A549 (cell line): Measurements from ENCODE around the gene ADH5. TPM values are rescaled to one million over a fixed set of nuclear protein-coding genes. Genes with fewer than 3 reads are reported as not detected.

Experiments
- ATAC-seq, 2 experiments: fragments of 200-7000 bp in 1 of 2; fragments of >200 bp in 1 of 2; cut with Nextera tagmentation in 1 of 2; cut with Tn5 transposase in 1 of 2; 3 replicates each; pipeline versions ENCODE4 v1.8.0 to v1.9.1; 2018 to 2020; ENCODE audit warnings: mild to moderate bottlenecking in 1 of 2, moderate library complexity in 1 of 2
- CTCF ChIA-PET: fragments of 300-600 bp; sonication (Branson Sonifier 250); formaldehyde crosslinking; extraction: SDS; loops from one replicate; lab custom pipeline; 2021; ENCODE audit warnings: antibody characterized with exemption, inconsistent platforms; lab: Yijun Ruan, JAX
- POLR2A ChIA-PET: fragments of 350-600 bp; formaldehyde crosslinking; extraction: SDS; loops from one replicate; lab custom pipeline; 2021; ENCODE audit warnings: antibody characterized with exemption, inconsistent platforms; lab: Yijun Ruan, JAX
- DNase-seq, 2 experiments: peaks; one replicate each; pipeline versions ENCODE4 v3.0.0 to v3.0.0-alpha.2; 2011 to 2016; ENCODE audit warnings: low read depth in 1 of 2, low spot score in 1 of 2
- FAIRE-seq: peaks from 2 replicates; lab custom pipeline; 2011; peaks lifted over from hg19 to GRCh38; lab: Jason Lieb, UNC
- H3K27ac ChIP-seq, 2 experiments: fragments of >200 bp; sonication (Bioruptor Twin); formaldehyde crosslinking; 3 replicates each; pipeline ENCODE4 v1.5.1; 2016 to 2017
- H3K4me1 ChIP-seq: fragments of >200 bp; sonication (Bioruptor Twin); formaldehyde crosslinking; 3 replicates; pipeline ENCODE4 v1.6.1; 2016
- H3K4me2 ChIP-seq: fragments of >200 bp; sonication (Bioruptor Twin); formaldehyde crosslinking; 3 replicates; pipeline ENCODE4 v1.6.1; 2016
- H3K4me3 ChIP-seq: fragments of >200 bp; sonication (Bioruptor Twin); formaldehyde crosslinking; 3 replicates; pipeline ENCODE4 v1.5.1; 2016
- H3K9me3 ChIP-seq: fragments of >200 bp; sonication (Bioruptor Twin); formaldehyde crosslinking; 3 replicates; pipeline ENCODE4 v1.6.1; 2016
- BHLHE40 ChIP-seq: IDR thresholded peaks from 2 replicates; pipeline ENCODE4 v1.6.1; 2012; ENCODE audit warnings: low read depth, low read length, inconsistent platforms
- CBX2 ChIP-seq: fragments of 200-600 bp; sonication (generic); IDR thresholded peaks from 2 replicates; pipeline ENCODE4 v1.6.1; 2016; ENCODE audit warnings: low read depth, mild to moderate bottlenecking, borderline replicate concordance
- CHD2 ChIP-seq: fragments of 150-350 bp; IDR thresholded peaks from 2 replicates; pipeline ENCODE4 v1.6.1; 2014; ENCODE audit warnings: low read length; ENCODE audit not compliant: partially characterized antibody
- ESRRA ChIP-seq: fragments of 150-350 bp; IDR thresholded peaks from 2 replicates; pipeline ENCODE4 v1.6.1; 2014; ENCODE audit warnings: mild to moderate bottlenecking, low read length, borderline replicate concordance
- GATA3 ChIP-seq: IDR thresholded peaks from 2 replicates; pipeline ENCODE4 v1.6.1; 2012; ENCODE audit warnings: borderline replicate concordance
- HDAC2 ChIP-seq: fragments of 200-600 bp; sonication (generic); IDR thresholded peaks from 2 replicates; pipeline ENCODE4 v1.6.1; 2016
- HES2 ChIP-seq: fragments of >200 bp; sonication (Bioruptor Twin); formaldehyde crosslinking; IDR thresholded peaks from 2 replicates; pipeline ENCODE4 v1.6.1; 2016
- HOXB13 ChIP-seq: fragments of 250-450 bp; sonication (Bioruptor Pico); IDR thresholded peaks from 2 replicates; pipeline ENCODE4 v1.5.0; 2020; ENCODE audit warnings: low read depth, mild to moderate bottlenecking, moderate library complexity
- HOXB5 ChIP-seq: fragments of 250-450 bp; sonication (Bioruptor Pico); IDR thresholded peaks from 2 replicates; pipeline ENCODE4 v1.5.0; 2020; ENCODE audit warnings: mild to moderate bottlenecking, moderate library complexity
- KDM1A ChIP-seq: fragments of 200-600 bp; sonication (generic); IDR thresholded peaks from 2 replicates; pipeline ENCODE4 v1.6.1; 2016; ENCODE audit warnings: low read depth, mild to moderate bottlenecking
- NFE2L2 ChIP-seq: fragments of 150-350 bp; conservative IDR thresholded peaks from 2 replicates; pipeline ENCODE4 v1.6.1; 2014; ENCODE audit warnings: low read length
- NR3C1 ChIP-seq: fragments of >200 bp; sonication (Bioruptor Twin); formaldehyde crosslinking; IDR thresholded peaks from 3 replicates; pipeline ENCODE4 v1.6.1; 2017
- POLR2A ChIP-seq: IDR thresholded peaks from 2 replicates; pipeline ENCODE4 v1.6.1; 2012; ENCODE audit warnings: mild to moderate bottlenecking, low read length
- RAD21 ChIP-seq, 2 experiments: fragments of >200 bp in 1 of 2; sonication (Bioruptor Twin) in 1 of 2; formaldehyde crosslinking in 1 of 2; IDR thresholded peaks in 1 of 2; conservative IDR thresholded peaks in 1 of 2; 2 replicates in 1 of 2; 3 replicates in 1 of 2; pipeline ENCODE4 v1.6.1; 2012 to 2018; ENCODE audit warnings: inconsistent platforms in 1 of 2
- RCOR1 ChIP-seq: fragments of 150-350 bp; IDR thresholded peaks from 2 replicates; pipeline ENCODE4 v1.6.1; 2014; ENCODE audit warnings: antibody characterized with exemption, low read length, low read depth
- RFX5 ChIP-seq: fragments of 450-650 bp; IDR thresholded peaks from 2 replicates; pipeline ENCODE4 v1.7.1; 2014; ENCODE audit warnings: antibody characterized with exemption, mild to moderate bottlenecking, moderate library complexity
- SMC3 ChIP-seq: fragments of >200 bp; sonication (Bioruptor Twin); formaldehyde crosslinking; IDR thresholded peaks from 3 replicates; pipeline ENCODE4 v1.6.1; 2018; ENCODE audit warnings: inconsistent platforms
- ZFP36 ChIP-seq: fragments of 450-650 bp; IDR thresholded peaks from 2 replicates; pipeline ENCODE4 v1.6.1; 2014; ENCODE audit warnings: borderline replicate concordance; ENCODE audit not compliant: partially characterized antibody
- ZNF302 ChIP-seq: fragments of 250-450 bp; sonication (Bioruptor Pico); IDR thresholded peaks from 2 replicates; pipeline ENCODE4 v1.9.0; 2021; ENCODE audit warnings: inconsistent platforms, mild to moderate bottlenecking, moderate library complexity
- WGBS: methylation state at CpG from one replicate; pipeline ENCODE4 v1.1.6; 2017; ENCODE audit errors: missing lambda C conversion rate; 5-methylcytosine and 5-hydroxymethylcytosine counted together
- polyA plus RNA-seq, 4 experiments: library from polyadenylated mRNA; depleted of rRNA in 3 of 4; stranded (reverse); fragments of >200 nt; fragmentation: RNase III in 1 of 4; extraction: RNeasy Plus Mini Kit Qiagen cat#74134 plus additional on column Dnase treatment in 1 of 4; gene quantifications; 2 replicates in 3 of 4; 3 replicates in 1 of 4; pipeline ENCODE4 v1.2.3, GENCODE V29; 2011 to 2017
- TF ChIP-seq, protein P1 (sequence below): fragments of 250-450 bp; sonication (Bioruptor Pico); IDR thresholded peaks from 2 replicates; pipeline ENCODE4 v1.5.0; 2021; ENCODE audit warnings: mild to moderate bottlenecking, moderate library complexity, borderline replicate concordance
- TF ChIP-seq, protein P2 (sequence below): fragments of 250-450 bp; sonication (Bioruptor Pico); IDR thresholded peaks from 2 replicates; pipeline ENCODE4 v1.5.0; 2020; ENCODE audit warnings: low read depth, mild to moderate bottlenecking, moderate library complexity
- TF ChIP-seq, protein P3 (sequence below): IDR thresholded peaks from 2 replicates; pipeline ENCODE4 v1.6.1; 2012

ADH5 gene
- polyA plus RNA-seq, 2 of the 4 experiments (the other 2 are of a cell fraction) = 124 to 152 TPM

- Histone ChIP-seq H3K4me1 (no peaks in the 10 kb centered on the region), H3K4me2 (no peak overlapping the region), H3K4me3 (no peak overlapping the region), H3K27ac (no peak overlapping the region), H3K9me3 (no peaks in the 10 kb centered on the region)
- DNase-seq (no peak), FAIRE-seq (no peak), ATAC-seq (no peak)
- POLR2A ChIA-PET = no interaction called here
- WGBS = 95% methylated on average over 5 of the region's 5 CpGs
- CTCF ChIA-PET = interaction anchor here (2.1 kb wide), 1 partner anchor 81 kb away, joined by 6 read pairs; the partner anchor contains the start of gene METAP1
- TF ChIP-seq CHD2 = no peak
- TF ChIP-seq ZNF302 (CRISPR knock-in tag) = no peak
- TF ChIP-seq NFE2L2 = no peak
- TF ChIP-seq CBX2 = no peak
- no peak for TF ChIP-seq HDAC2
- TF ChIP-seq, protein P1, sequence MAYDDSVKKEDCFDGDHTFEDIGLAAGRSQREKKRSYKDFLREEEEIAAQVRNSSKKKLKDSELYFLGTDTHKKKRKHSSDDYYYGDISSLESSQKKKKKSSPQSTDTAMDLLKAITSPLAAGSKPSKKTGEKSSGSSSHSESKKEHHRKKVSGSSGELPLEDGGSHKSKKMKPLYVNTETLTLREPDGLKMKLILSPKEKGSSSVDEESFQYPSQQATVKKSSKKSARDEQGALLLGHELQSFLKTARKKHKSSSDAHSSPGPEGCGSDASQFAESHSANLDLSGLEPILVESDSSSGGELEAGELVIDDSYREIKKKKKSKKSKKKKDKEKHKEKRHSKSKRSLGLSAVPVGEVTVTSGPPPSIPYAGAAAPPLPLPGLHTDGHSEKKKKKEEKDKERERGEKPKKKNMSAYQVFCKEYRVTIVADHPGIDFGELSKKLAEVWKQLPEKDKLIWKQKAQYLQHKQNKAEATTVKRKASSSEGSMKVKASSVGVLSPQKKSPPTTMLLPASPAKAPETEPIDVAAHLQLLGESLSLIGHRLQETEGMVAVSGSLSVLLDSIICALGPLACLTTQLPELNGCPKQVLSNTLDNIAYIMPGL (CRISPR knock-in tag) = no peak
- TF ChIP-seq ZFP36 = no peak
- TF ChIP-seq HOXB5 (CRISPR knock-in tag) = no peak
- no peak for TF ChIP-seq RAD21 (conservative IDR thresholded peaks at IDR 0.05 in 1 of 2, IDR thresholded peaks at IDR 0.05 in 1 of 2)
- TF ChIP-seq RCOR1 = no peak
- no peak for TF ChIP-seq NR3C1
- TF ChIP-seq SMC3 = no peak
- no peak for TF ChIP-seq BHLHE40
- TF ChIP-seq HOXB13 (CRISPR knock-in tag) = no peak
- TF ChIP-seq RFX5 = no peak
- TF ChIP-seq, protein P2, sequence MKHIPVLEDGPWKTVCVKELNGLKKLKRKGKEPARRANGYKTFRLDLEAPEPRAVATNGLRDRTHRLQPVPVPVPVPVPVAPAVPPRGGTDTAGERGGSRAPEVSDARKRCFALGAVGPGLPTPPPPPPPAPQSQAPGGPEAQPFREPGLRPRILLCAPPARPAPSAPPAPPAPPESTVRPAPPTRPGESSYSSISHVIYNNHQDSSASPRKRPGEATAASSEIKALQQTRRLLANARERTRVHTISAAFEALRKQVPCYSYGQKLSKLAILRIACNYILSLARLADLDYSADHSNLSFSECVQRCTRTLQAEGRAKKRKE = no peak
- TF ChIP-seq KDM1A = no peak
Measured at GRCh38 chr4:99076292-99076976, 12.2 kb downstream of the ADH5 start.

DNA sequence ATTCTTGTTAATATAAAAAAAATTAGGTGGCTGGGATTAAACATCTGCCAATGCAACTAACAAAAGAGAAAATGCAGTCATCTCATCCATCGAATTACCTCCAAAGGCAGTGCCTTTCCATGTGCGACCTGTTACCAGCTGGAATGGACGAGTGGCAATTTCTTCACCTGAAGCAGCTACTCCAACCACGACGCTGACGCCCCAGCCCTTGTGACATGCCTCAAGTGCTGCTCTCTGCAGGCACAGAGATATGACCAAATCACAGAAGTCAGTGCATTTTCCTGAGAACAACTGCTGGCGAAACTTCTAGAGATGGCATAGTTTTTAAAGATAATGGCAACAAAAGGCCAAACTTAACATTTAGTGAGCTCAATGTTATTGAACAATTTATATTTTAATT lies 13.8 kb downstream of the ADH5 start:
- no peak overlapping the region for H3K4me3 ChIP-seq
- no peaks in the 10 kb centered on the region for H3K9me3 ChIP-seq
- POLR2A ChIA-PET = no interaction called here
- H3K4me2 ChIP-seq = no peak overlapping the region
- H3K4me1 ChIP-seq = no peaks in the 10 kb centered on the region
- FAIRE-seq (no peak), ATAC-seq (no peak)
- no peak overlapping the region for H3K27ac ChIP-seq
- 92% methylated on average over 7 of the region's 7 CpGs for WGBS
- no peak for TF ChIP-seq NFE2L2
- no peak for TF ChIP-seq POLR2A
- no peak for TF ChIP-seq RFX5
- no peak for TF ChIP-seq ESRRA
- TF ChIP-seq HES2 = no peak
- TF ChIP-seq, protein P1 (CRISPR knock-in tag) = no peak
- no peak for TF ChIP-seq HDAC2
- TF ChIP-seq, protein P3, sequence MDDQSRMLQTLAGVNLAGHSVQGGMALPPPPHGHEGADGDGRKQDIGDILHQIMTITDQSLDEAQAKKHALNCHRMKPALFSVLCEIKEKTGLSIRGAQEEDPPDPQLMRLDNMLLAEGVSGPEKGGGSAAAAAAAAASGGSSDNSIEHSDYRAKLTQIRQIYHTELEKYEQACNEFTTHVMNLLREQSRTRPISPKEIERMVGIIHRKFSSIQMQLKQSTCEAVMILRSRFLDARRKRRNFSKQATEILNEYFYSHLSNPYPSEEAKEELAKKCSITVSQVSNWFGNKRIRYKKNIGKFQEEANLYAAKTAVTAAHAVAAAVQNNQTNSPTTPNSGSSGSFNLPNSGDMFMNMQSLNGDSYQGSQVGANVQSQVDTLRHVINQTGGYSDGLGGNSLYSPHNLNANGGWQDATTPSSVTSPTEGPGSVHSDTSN = no peak
- TF ChIP-seq SMC3 = no peak
- no peak for TF ChIP-seq GATA3
- TF ChIP-seq, all 56 proteins: peak for 0
- no peak for DNase-seq
- CTCF ChIA-PET = interaction anchor here (1.0 to 2.1 kb wide), 2 partner anchors 19 to 79 kb away, joined by 3 to 6 read pairs; partner anchors contain the start of gene METAP1
